ENCODE measurements around the gene PDE4D. TPM values are rescaled to one million over a fixed set of nuclear protein-coding genes. Genes with fewer than 3 reads are reported as not detected.

Gene PDE4D
- total RNA-seq, 1 experiment from 2014 or later: 3.3 TPM

- Mint-ChIP-seq H3K4me1 (peaks cover 25% of the 10 kb centered on the region), H3K9me3 (peaks cover 4% of the 10 kb centered on the region; the same call in 1 of the 2 replicates), H3K27ac (no peak overlapping the region), H3K4me3 (no peak overlapping the region), H3K36me3 (no peaks in the 10 kb centered on the region), H3K27me3 (ENCODE audit: low read depth) (peaks cover 17% of the 10 kb centered on the region)
- CTCF ChIA-PET: no interaction called here
- DNase-seq (ENCODE audit: low spot score) (no peak), ATAC-seq (no peak)
- POLR2A ChIA-PET: no interaction called here
- TF ChIP-seq CTCF (IDR thresholded peaks at IDR 0.05) (no peak), PRRX2 (CRISPR knock-in tag; IDR thresholded peaks at IDR 0.05) (no peak), NR1H2 (CRISPR knock-in tag; IDR thresholded peaks at IDR 0.05) (no peak), NR3C1 (CRISPR knock-in tag; conservative IDR thresholded peaks at IDR 0.05; ENCODE audit: low read depth) (no peak), RELA (CRISPR knock-in tag; IDR thresholded peaks at IDR 0.05; ENCODE audit: borderline replicate concordance) (no peak), USF1 (CRISPR knock-in tag; IDR thresholded peaks at IDR 0.05) (no peak), SOX15 (CRISPR knock-in tag; IDR thresholded peaks at IDR 0.05) (no peak), ELF4 (CRISPR knock-in tag; IDR thresholded peaks at IDR 0.05; ENCODE audit: low read depth) (no peak), ZNF263 (CRISPR knock-in tag; IDR thresholded peaks at IDR 0.05; ENCODE audit: low read depth) (no peak), ZNF219 (CRISPR knock-in tag; IDR thresholded peaks at IDR 0.05; ENCODE audit: borderline replicate concordance) (no peak), GABPB1 (CRISPR knock-in tag; IDR thresholded peaks at IDR 0.05) (no peak), ZMAT4 (CRISPR knock-in tag; IDR thresholded peaks at IDR 0.05) (no peak), RORB (CRISPR knock-in tag; IDR thresholded peaks at IDR 0.05) (no peak), ZNF532 (CRISPR knock-in tag; IDR thresholded peaks at IDR 0.05; ENCODE audit: borderline replicate concordance) (no peak), HMGA2 (CRISPR knock-in tag; IDR thresholded peaks at IDR 0.05) (no peak), HMGXB4 (CRISPR knock-in tag; IDR thresholded peaks at IDR 0.05) (no peak)
These were observed 120.8 kb downstream of the PDE4D start for GRCh38 chr5:59772757-59773156.

GRCh38 chr5:59772206-59772605, 121.3 kb downstream of the PDE4D start:
- CTCF ChIA-PET: no interaction called here
- H3K9me3 Mint-ChIP-seq: peaks cover 4% of the 10 kb centered on the region; the same call in 1 of the 2 replicates
- no peak for DNase-seq (ENCODE audit: low spot score)
- ATAC-seq: no peak
- H3K36me3 Mint-ChIP-seq: no peaks in the 10 kb centered on the region
- H3K27me3 Mint-ChIP-seq (ENCODE audit: low read depth): peaks cover 23% of the 10 kb centered on the region
- peaks cover 26% of the 10 kb centered on the region for H3K4me1 Mint-ChIP-seq
- POLR2A ChIA-PET: no interaction called here
- H3K27ac Mint-ChIP-seq: no peak overlapping the region
- no peak overlapping the region for H3K4me3 Mint-ChIP-seq
- TF ChIP-seq MYBL2 (CRISPR knock-in tag; IDR thresholded peaks at IDR 0.05) (no peak), CBFB (CRISPR knock-in tag; IDR thresholded peaks at IDR 0.05; ENCODE audit: low read depth) (no peak), ZNF263 (CRISPR knock-in tag; IDR thresholded peaks at IDR 0.05; ENCODE audit: low read depth) (no peak), PRRX2 (CRISPR knock-in tag; IDR thresholded peaks at IDR 0.05) (no peak), JUN (CRISPR knock-in tag; IDR thresholded peaks at IDR 0.05) (no peak), ARID4B (CRISPR knock-in tag; IDR thresholded peaks at IDR 0.05; ENCODE audit: borderline replicate concordance) (no peak), IRF1 (CRISPR knock-in tag; IDR thresholded peaks at IDR 0.05) (no peak)
